Caco-2 (cell line): ENCODE data around the gene TTC14. TPM values are rescaled to one million over a fixed set of nuclear protein-coding genes. Genes with fewer than 3 reads are reported as not detected.
"Not testable (repeated sequence)": the region's sequence is repeated elsewhere in the genome, so short reads cannot be mapped to it uniquely, and the experiment has no call there.

Experiments used
- BruUV-seq: library from RNA; stranded (reverse); fragments of 400-500 nt; replicated peaks from 2 replicates; lab custom pipeline; 2021; lab: Mats Ljungman, UMichigan
- CTCF ChIA-PET: fragments of 300-600 bp; sonication (Branson Sonifier 250); formaldehyde crosslinking; loops from one replicate; lab custom pipeline; 2022; ENCODE audit warnings: antibody characterized with exemption; lab: Charles Lee
- POLR2A ChIA-PET: fragments of 300-600 bp; sonication (Branson Sonifier 250); formaldehyde crosslinking; loops from one replicate; lab custom pipeline; 2022; ENCODE audit warnings: antibody characterized with exemption; lab: Charles Lee
- DNase-seq, 2 experiments: peaks; one replicate each; pipeline versions ENCODE4 v3.0.0 to v3.0.0-alpha.2; 2020 to 2022
- H3K27me3 ChIP-seq: replicated peaks from 2 replicates; pipeline ENCODE4 v1.6.0; 2011; ENCODE audit warnings: low read length; ENCODE audit not compliant: control insufficient read depth, insufficient read depth
- H3K36me3 ChIP-seq: 2 replicates; pipeline ENCODE4 v1.5.1; 2011; ENCODE audit warnings: low read length; ENCODE audit not compliant: control insufficient read depth, insufficient read depth
- H3K4me1 ChIP-seq: fragments of 250-450 bp; sonication (Bioruptor Pico); 2 replicates; pipeline ENCODE4 v1.5.1; 2020; ENCODE audit warnings: mild to moderate bottlenecking
- H3K4me3 ChIP-seq: 2 replicates; pipeline ENCODE4 v1.5.1; 2011; ENCODE audit warnings: low read depth, mild to moderate bottlenecking, control low read depth, low read length
- H3K9me3 ChIP-seq: fragments of 250-450 bp; sonication (Bioruptor Pico); 2 replicates; pipeline ENCODE4 v1.5.1; 2020; ENCODE audit warnings: mild to moderate bottlenecking, moderate library complexity
- H3K27ac Mint-ChIP-seq: one replicate; pipeline ENCODE4 v1.8.0; 2022; ENCODE audit warnings: mixed read lengths; ENCODE audit not compliant: unreplicated experiment
- H3K27me3 Mint-ChIP-seq: one replicate; pipeline ENCODE4 v1.8.0; 2022; ENCODE audit warnings: mixed read lengths; ENCODE audit not compliant: insufficient read depth, unreplicated experiment
- H3K36me3 Mint-ChIP-seq: one replicate; pipeline ENCODE4 v1.8.0; 2022; ENCODE audit warnings: mild to moderate bottlenecking, mixed read lengths; ENCODE audit not compliant: insufficient read depth, unreplicated experiment
- H3K4me1 Mint-ChIP-seq: one replicate; pipeline ENCODE4 v1.8.0; 2022; ENCODE audit warnings: low read depth, mixed read lengths; ENCODE audit not compliant: unreplicated experiment
- H3K4me3 Mint-ChIP-seq: one replicate; pipeline ENCODE4 v1.8.0; 2022; ENCODE audit warnings: mild to moderate bottlenecking, moderate library complexity, mixed read lengths; ENCODE audit not compliant: unreplicated experiment
- H3K9me3 Mint-ChIP-seq: one replicate; pipeline ENCODE4 v1.8.0; 2022; ENCODE audit warnings: mixed read lengths; ENCODE audit not compliant: unreplicated experiment
- CTCF ChIP-seq, 2 experiments: fragments of 200-600 bp in 1 of 2; IDR thresholded peaks; 1 replicate in 1 of 2; 2 replicates in 1 of 2; pipeline versions ENCODE4 v1.5.1 to v1.8.0; 2011 to 2022; ENCODE audit warnings: antibody characterized with exemption in 1 of 2, control low read depth in 1 of 2, inconsistent platforms in 1 of 2, low read depth in 1 of 2, low read length in 1 of 2, mild to moderate bottlenecking in 1 of 2, moderate library complexity in 1 of 2; ENCODE audit not compliant: insufficient read depth in 1 of 2, severe bottlenecking in 1 of 2, unreplicated experiment in 1 of 2
- intact Hi-C: fragments of 100-400 bp; cut with micrococcal nuclease; formaldehyde crosslinking; loops from one replicate; pipeline ENCODE4 v1.10.0; 2022; ENCODE audit not compliant: unreplicated experiment
- total RNA-seq: library from RNA; stranded (reverse); gene quantifications from 2 replicates; pipeline ENCODE4 v1.2.3, GENCODE V29; 2022

The TTC14 gene
- total RNA-seq, 1 experiment from 2014 or later: 39.7 TPM

GRCh38 chr3:180580934-180581333 lies 21.0 kb upstream of the TTC14 start:
- intact Hi-C loops: no loop called here
- Mint-ChIP-seq H3K27me3 (peaks cover 7% of the 10 kb centered on the region), H3K4me1 (no peaks in the 10 kb centered on the region), H3K9me3 (no peaks in the 10 kb centered on the region), H3K27ac (no peak overlapping the region), H3K4me3 (no peak overlapping the region), H3K36me3 (no peaks in the 10 kb centered on the region)
- ChIA-PET CTCF (no interaction called here), POLR2A (no interaction called here)
- H3K27me3 ChIP-seq: no peaks in the 10 kb centered on the region
- no peak overlapping the region for H3K4me3 ChIP-seq
- no TSS peak for BruUV-seq
- no peak for TF ChIP-seq CTCF (IDR thresholded peaks at IDR 0.05; ENCODE audit: insufficient read depth in 1 of 2, low read depth in 1 of 2, low read length in 1 of 2, severe bottlenecking in 1 of 2, unreplicated experiment in 1 of 2)
- H3K4me1 ChIP-seq: no peaks in the 10 kb centered on the region
- H3K9me3 ChIP-seq: no peaks in the 10 kb centered on the region
- no peaks in the 10 kb centered on the region for H3K36me3 ChIP-seq
- DNase-seq: no peak

- no peak for DNase-seq
- no peaks in the 10 kb centered on the region for H3K27me3 ChIP-seq
- Mint-ChIP-seq H3K4me3 (no peak overlapping the region), H3K4me1 (no peaks in the 10 kb centered on the region), H3K9me3 (no peaks in the 10 kb centered on the region), H3K27ac (no peak overlapping the region), H3K27me3 (peaks cover 12% of the 10 kb centered on the region), H3K36me3 (no peaks in the 10 kb centered on the region)
- ChIA-PET POLR2A (no interaction called here), CTCF (no interaction called here)
- TF ChIP-seq CTCF (IDR thresholded peaks at IDR 0.05; ENCODE audit: insufficient read depth in 1 of 2, low read depth in 1 of 2, low read length in 1 of 2, severe bottlenecking in 1 of 2, unreplicated experiment in 1 of 2): no peak
- H3K4me1 ChIP-seq: no peaks in the 10 kb centered on the region
- no peaks in the 10 kb centered on the region for H3K36me3 ChIP-seq
- no TSS peak for BruUV-seq
- intact Hi-C loops: no loop called here
- no peaks in the 10 kb centered on the region for H3K9me3 ChIP-seq
- no peak overlapping the region for H3K4me3 ChIP-seq
Measured at GRCh38 chr3:180590396-180590795, 11.6 kb upstream of the TTC14 start.

GRCh38 chr3:180593631-180594030 lies 8.3 kb upstream of the TTC14 start:
- H3K27me3 Mint-ChIP-seq, CTCF ChIA-PET, H3K27ac Mint-ChIP-seq, DNase-seq, BruUV-seq, H3K36me3 ChIP-seq, H3K4me3 ChIP-seq, H3K36me3 Mint-ChIP-seq, H3K4me3 Mint-ChIP-seq, H3K4me1 ChIP-seq, POLR2A ChIA-PET, H3K9me3 Mint-ChIP-seq, H3K4me1 Mint-ChIP-seq, H3K27me3 ChIP-seq, H3K9me3 ChIP-seq: not testable (repeated sequence)
- intact Hi-C loops: loop anchor here (2.0 kb wide), 1 partner anchor 825 kb away; no protein-coding TSS in a partner anchor
